GM11168 (cell line): ENCODE data around the gene IMPG2.

Experiments
- in situ Hi-C: fragments of 300-500 bp; cut with MboI; formaldehyde crosslinking; loops from one replicate; pipeline ENCODE4 v1.12.0; 2022; ENCODE audit warnings: low sequenced_read_pairs; ENCODE audit not compliant: unreplicated experiment

The IMPG2 gene

DNA sequence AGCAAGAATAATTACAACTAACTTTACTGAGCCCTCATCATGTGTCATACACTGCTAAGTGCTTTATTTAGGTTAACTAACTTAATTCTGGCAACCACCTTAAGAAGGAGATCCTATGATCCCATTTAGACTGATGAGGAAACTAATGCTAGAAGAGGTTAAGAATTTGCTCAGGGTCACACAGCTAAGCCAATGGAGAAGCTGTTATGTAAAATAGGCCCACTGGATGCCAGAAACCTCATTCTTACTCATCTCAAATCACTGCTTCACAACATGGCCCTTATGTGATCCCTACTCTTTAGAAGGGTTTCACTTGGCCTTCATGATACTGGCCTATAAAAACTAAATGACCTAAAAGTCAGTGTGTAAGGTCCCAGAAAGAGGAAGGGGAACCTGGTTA is 41.2 kb downstream of the IMPG2 start:
- in situ Hi-C loops: no loop called here

DNA sequence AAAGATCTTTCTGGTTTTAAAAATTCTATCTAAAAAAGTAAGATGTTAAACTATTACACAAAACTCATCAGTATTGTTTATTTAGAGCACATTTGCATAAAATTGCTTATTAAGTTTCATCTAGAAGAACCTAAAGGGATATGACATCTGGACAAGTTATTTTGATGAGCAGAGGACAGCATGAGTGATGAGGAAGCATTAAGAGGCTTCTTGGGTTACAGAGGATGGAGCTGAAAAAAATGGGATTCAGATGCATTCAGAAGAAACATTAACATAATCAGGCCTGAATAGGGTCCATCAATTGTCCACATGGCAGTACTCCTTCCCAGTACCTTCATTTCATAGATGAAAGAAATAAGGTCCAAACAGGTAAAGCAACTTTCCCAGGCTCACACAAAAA is 41.6 kb downstream of the IMPG2 start:
- in situ Hi-C loops: no loop called here

DNA sequence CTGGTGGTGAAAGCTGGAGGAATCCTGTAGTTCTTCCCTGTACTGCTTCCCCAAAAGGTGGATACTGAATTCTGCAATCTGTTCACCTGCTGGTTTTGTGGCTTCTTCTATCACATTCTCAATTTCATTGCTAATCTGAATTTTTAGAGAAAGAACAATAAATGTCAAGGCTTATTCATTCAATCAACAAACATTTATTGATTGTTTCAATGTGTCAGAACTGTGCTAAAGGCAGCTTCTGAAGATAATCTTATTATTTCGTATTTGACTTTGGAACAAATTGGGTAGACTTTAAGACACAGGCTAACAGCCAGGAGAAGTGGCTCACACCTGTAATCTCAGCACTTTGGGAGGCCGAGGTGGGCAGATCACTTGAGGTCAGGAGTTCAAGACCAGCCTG is 46.8 kb downstream of the IMPG2 start:
- in situ Hi-C loops: no loop called here

DNA sequence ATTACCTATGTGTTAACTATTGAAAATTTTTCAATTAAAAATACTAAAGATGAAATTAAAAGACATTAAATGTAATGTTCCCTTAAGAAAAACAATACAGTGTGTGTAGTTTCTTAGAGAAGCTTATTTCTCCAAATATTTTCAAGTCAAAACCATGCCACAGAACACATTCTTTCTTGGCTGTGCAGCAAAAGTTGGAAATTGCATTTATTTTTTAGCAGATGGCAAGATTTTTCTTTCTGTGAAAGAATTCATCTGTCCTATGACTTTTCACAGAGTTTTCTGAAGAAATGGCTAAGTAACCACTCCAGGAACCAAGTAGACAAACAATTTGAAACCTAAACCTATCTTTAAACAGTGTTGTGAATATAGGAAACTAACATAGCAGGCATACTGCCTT is 47.2 kb downstream of the IMPG2 start:
- in situ Hi-C loops: no loop called here

- in situ Hi-C loops: no loop called here
These were observed 48.6 kb downstream of the IMPG2 start for GRCh38 chr3:101271728-101272127.

DNA sequence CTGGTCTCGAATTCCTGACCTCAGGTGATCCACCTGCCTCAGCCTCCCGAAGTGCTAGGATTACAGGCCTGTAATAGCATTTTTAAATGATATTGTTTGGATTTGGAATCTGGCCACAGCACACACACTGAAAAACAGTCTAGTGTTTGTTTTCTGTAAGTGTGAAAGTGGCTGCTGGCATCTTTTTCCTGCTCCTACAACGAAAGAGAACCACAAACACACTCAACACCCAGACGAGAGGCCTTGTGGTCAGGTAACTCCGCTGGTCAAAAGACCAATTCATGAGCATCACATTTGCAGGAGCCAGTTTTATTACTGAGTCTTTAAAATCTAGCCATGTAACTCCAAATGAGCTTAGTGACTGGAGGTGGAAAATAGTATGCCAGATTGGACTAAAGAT is 50.2 kb downstream of the IMPG2 start:
- in situ Hi-C loops: no loop called here

GRCh38 chr3:101268971-101269671 is 51.3 kb downstream of the IMPG2 start:
- in situ Hi-C loops: no loop called here

GRCh38 chr3:101268141-101268540 is 52.2 kb downstream of the IMPG2 start:
- in situ Hi-C loops: no loop called here

- in situ Hi-C loops: no loop called here
These were observed 53.8 kb downstream of the IMPG2 start for GRCh38 chr3:101266566-101266965.

GRCh38 chr3:101266071-101266470 is 54.3 kb downstream of the IMPG2 start:
- in situ Hi-C loops: no loop called here

DNA sequence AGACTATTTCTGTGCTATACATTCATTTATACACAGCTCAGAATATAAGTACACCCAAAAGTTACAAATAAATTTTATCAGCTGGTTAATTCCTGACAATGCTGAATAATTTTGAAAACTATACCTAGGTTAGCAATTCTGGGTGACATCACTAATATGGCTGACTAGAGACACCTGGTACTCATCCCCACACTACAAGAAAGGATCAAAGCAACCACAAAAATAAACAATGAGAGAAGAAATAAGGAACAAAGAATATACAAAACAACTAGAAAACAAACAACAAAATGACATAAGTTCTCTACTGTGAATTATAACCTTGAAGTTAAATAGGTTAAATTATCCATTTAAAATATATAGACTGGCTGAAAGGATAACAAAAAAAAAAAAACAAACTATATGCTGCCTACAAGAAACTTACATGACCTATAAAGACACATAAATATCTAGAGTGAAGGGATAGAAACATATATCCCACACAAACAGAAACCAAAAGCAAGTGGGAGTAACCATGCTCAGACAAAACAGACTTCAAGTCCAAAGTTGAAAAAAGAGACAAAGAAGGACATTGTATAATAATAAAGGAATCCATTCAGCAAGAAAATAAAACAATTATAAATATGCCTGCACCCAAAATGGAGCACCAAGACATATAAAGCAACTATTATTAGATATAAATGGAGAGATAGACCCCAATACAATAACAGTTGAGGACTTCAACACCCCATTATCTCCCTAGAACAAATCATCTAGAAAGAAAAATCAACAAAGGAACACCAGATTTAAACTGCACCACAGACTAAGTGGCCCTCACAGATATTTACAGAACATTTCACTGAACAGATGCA is 57.8 kb downstream of the IMPG2 start:
- in situ Hi-C loops: no loop called here

- in situ Hi-C loops: no loop called here
These were observed 58.9 kb downstream of the IMPG2 start for GRCh38 chr3:101261506-101261905.

DNA sequence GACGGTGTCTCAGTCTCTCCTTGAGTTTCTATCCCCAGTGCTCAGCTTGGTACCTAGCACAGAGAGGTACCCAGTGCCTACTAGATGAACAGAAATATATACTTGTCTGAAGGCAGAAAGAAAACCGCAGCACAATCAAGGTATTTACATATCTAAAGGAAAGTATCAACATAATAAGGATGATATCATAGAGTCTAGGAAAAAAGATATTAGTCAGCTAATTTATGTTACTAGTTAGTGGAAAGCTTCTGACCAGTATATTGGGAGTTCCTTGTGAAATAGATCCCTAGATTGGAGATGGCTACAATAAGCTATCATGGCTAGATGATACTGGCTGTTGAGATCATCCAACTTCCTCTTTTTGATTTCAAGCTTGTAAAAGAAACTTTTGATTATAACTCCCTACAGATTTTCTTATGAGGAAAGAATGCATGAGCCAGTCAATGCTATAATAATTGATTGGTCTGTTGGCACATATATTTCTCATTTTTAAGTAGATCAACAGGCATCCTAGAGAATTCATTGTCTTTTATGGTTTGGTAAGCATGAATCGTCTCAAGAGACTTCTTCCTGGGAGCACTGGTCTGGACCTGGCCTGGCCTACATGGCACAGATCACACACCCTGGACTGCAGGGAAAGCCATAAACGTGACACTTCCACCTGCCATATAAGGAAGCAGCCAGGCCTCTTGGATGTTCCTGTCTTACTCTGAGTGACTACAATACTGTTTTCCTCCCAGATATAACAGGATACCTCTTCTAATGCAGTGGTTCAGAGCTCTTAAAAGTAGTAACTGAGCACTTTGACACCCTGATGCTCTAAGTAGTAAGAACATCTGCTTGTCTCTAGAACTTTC is 60.7 kb downstream of the IMPG2 start:
- in situ Hi-C loops: no loop called here

DNA sequence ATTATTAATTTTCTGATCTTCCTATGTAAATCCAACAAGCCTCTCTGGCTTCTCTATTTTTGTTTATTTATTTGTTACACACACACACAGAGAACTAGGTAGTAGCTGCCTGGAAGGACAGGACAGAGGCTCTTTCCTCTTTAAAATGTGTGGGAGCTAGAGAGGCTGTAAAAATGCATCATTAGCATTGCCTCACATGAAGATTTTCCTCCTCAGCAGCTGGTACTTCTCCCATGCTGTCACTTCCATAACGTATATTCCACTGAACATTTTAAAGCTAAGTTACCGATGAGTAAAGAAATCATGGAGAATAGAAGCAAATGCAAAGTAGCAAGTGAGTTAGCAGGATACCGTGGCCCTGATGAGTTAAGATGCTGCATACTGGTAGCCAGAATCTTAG is 63.9 kb downstream of the IMPG2 start:
- in situ Hi-C loops: no loop called here

- in situ Hi-C loops: no loop called here
These were observed 64.9 kb downstream of the IMPG2 start for GRCh38 chr3:101255441-101255840.

DNA sequence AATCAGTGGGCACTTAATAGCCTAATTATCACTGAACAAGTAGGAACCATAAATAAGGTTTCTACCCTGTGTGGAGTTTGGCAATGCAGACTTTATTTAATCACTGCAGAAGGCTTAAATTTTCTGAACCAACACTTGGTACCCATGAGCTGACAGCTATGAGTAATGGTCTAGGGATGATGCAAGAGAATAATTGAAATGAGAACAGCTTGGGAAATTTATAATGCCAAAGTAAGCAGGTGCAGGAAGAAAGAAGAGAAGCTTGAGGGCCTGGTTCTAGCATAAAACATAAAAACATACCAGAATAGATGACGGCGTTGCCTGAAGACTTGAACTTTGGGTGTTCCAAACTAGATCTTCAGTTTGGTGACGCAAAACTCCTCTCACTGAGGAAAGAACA is 67.0 kb downstream of the IMPG2 start:
- in situ Hi-C loops: no loop called here

DNA sequence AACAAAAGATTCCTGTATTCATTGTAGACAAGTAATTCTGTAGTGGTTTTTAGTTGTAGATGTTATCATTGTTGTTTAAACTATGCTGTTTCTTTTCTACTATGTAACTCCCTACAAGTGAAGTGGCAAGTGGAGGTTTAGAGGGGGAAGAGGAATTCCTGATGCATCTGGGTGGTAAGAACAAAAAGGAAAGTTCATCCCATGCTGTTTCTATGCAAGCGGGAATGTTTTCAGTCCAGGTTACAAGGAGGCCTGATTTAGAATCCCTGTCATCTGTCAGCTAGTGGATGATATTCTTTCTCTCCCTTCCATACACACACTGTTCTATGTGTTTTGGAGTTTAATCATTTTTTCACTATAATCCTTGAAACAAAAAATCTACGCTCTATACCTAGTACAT is 67.4 kb downstream of the IMPG2 start:
- in situ Hi-C loops: no loop called here

GRCh38 chr3:101252307-101252706 is 68.1 kb downstream of the IMPG2 start:
- in situ Hi-C loops: no loop called here

DNA sequence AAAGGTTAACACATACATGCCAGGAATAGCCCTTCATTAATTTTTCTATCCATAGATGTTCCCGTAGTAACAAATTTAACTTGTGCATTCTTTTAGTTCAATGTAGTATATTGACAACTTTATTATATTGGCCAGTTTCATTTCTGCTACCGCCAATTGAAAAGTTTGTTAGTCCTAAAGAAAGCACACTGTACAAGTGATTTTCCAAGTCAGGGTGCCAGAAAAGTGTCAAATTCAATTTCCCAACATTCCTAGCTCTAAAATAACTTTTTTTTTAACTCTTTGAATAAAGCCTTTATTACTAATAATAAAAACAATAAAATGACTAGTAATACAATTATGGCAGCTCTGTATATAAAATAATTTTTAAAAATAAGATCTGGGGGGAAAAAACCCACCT is 68.9 kb downstream of the IMPG2 start:
- in situ Hi-C loops: no loop called here

DNA sequence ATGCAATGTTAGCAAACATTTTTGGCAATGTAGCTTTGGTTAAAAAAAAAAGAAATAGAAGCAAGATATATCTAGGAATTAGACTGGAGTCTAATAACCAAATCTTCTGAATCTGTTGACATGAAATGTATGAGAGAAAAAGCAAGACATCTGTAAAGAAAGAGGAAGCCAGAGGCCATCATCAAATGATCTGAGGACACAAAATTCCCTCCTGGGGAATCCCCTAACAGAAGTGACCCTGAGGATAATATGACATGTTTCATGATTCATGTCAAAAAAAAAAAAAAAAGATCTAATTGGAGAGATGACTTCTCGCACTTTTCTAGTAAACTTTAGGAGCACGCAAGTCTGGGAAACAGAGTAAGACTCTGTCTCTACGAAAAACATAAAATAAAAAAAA is 70.9 kb downstream of the IMPG2 start:
- in situ Hi-C loops: no loop called here

DNA sequence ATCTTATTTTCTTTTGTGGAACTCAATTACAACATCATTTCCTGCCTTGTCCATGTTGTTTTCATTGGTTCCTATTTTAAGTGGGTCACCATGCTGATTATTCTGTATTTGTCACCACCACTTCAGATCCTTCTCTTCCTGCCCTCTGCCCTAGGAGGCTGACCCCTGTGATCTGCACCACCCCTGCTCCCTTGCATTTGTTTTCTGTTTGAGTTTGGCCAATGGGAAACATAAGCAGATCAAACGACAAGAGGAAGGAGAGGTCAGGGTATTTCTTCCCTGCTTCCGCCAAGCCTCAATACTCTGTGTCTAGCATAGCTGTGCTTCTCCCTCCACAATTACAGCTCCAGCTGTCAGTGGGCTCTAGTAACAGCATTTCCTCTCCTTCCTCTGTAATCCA is 71.6 kb downstream of the IMPG2 start:
- in situ Hi-C loops: no loop called here
